Fibroblast of skin of left quadriceps (primary cell): ENCODE measurements around the gene PPARD.
A peak's percentile ranks its signal among the peaks of the same experiment; 100 is the strongest.
"Not testable (repeated sequence)": the region's sequence is repeated elsewhere in the genome, so short reads cannot be mapped to it uniquely, and the experiment has no call there.

Experiments
- DNase-seq, 2 experiments: peaks; one replicate each; pipeline ENCODE4 v3.0.0-alpha.2; 2013; ENCODE audit warnings: low read depth in 2 of 2

The PPARD gene

DNA sequence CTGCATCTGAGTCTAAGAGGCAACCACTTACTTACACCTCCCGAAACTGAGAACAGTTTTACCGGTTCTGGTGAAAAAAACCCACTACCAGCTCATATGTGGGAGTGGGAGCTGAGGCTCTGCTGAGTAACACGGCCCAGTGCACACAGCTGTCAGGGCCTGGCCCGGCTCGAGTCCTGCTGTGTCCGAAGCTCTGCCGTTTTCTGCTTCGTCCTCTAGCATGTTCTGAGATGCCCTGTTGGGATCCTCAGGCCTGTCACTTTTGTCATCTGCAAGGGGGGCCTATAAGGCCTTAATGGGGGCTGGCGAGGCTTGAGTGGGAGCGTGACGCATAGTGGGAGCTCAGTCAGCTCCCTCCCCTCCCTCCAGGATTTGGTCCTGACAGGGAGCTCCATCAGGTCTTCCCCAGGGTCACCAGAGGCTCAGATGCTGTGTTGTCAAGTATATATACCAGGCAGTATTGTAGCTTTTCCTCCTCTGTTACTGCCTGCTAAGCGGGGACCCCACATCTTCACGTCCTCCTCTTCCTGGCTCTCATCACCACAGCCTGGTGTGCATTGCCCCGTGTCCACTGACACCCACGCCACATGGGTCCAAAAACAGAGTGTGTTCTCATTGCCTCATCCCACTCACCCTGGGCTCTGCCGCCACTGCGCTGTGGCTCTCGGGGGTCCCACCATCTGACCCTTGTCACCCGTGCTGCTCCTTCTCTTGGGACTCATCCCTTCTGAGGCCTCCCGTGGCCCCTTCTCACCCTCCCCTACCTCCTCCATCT lies 64.5 kb downstream of the PPARD start:
- no peak for DNase-seq

GRCh38 chr6:35409245-35409644 lies 66.9 kb downstream of the PPARD start:
- no peak for DNase-seq

- no peak for DNase-seq
Measured at GRCh38 chr6:35410131-35410530, 67.8 kb downstream of the PPARD start.

GRCh38 chr6:35411066-35411465 lies 68.7 kb downstream of the PPARD start:
- no peak for DNase-seq

DNA sequence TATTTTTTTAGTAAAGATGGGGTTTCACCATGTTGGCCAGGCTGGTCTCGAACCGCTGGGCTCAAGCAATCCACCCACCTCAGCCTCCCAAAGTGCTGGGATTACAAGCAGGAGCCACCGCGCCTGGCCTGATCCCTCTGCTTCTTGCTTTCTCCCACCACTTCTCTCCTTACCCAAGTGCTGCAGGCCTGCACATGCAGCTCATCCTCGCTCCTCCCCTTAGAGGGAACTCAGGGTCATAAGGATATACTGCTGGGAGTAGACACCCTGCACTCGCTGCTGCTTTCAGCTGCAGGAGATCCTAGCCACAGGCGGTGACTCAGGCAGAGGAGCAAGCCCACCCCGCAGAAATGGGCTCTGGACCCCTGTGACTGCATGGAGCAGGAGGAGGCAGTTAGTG lies 69.7 kb downstream of the PPARD start:
- no peak for DNase-seq

DNA sequence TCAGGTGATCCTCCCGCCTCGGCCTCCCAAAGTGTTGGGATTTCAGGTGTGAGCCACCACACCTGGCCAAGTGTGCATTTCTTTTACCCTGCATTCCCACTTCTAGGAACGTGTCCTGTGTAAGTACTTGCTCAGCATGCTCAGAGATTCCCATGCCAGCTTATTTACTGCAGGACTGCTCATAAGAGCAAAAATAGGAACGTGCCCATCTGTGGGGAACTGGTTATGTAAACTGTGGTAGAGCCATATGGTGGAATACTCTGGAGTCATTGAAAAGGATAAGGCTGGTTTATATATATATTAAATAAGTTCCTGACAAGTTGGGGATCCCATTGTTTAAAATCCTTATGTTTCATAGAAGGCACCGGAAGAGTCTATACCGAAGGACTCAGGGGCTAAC lies 71.6 kb downstream of the PPARD start:
- DNase-seq, result no peak

DNA sequence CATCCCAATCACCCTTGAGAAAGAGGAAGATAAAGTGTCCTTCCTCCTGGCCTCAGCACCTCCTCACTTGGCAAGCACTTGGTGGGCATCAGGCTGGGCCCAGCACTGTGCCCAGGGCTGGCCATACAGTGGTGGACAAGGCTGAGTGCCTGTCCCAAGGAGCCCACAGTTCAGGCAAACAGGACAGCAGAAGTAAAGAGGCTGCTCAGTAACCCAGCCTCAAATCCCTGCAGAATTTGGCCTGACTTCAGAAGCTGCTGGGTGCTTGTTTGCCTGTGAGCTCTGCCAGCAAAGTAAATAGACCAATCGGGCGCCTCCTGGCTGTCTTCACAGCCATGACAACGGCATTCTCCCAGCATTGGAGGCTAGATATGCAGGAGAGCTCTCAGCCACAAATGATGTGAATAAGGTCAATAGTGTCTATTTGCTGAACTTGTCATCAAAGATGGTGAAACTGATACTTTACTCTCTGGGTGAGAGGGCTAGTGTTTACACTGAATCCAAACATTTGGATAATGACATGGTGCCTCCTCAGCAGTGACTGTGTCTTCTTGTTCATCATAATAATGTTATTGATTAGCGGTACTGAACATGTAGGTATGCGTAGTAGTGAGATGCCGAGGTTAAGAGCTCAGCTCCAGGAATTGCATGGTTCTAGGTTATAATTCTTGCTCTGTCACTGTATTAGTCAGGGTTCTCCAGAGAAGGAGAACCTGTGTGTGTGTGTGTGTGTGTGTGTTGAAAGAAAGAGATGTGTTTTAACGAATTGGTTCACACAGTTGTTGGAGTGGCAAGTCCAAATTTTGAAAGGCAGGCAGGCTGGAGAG lies 72.9 kb downstream of the PPARD start:
- peak; percentile 56 to 58 for DNase-seq

GRCh38 chr6:35417979-35418661 lies 75.8 kb downstream of the PPARD start:
- no peak for DNase-seq

DNA sequence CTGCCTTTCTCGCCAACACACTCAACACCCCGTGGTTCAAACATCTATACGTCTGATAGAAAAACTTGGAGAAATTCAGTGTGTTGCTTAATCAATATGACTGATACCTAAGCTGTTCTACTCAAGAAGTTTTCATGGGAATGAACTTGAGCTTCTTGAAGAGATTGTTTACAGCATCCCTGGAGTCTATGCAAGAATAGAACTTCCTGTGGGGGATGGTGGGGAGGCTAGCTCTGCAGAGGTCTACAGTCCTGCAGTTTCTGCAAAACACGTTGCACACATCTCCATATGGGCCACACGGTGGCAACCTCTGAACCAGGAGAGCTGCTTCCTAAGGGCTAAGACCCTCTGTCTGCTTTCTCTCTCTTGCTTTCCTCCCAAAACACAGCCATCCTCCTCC lies 77.1 kb downstream of the PPARD start:
- peak; percentile 64 to 65 for DNase-seq

- DNase-seq, result no peak
Measured at GRCh38 chr6:35419961-35420360, 77.6 kb downstream of the PPARD start.

GRCh38 chr6:35425284-35425683 lies 82.9 kb downstream of the PPARD start:
- peak; percentile 89 to 90 for DNase-seq

DNA sequence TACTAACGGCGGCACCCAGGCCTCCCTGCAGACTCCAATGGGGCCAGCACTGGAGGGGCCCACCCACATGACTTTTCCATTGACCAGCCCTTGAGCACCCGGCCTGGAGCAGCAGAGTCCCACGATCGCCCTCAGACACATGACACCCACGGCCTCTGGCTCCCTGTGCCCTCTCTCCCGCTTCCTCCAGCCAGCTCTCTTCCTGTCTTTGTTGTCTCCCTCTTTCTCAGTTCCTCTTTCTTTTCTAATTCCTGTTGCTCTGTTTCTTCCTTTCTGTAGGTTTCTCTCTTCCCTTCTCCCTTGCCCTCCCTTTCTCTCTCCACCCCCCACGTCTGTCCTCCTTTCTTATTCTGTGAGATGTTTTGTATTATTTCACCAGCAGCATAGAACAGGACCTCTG lies 83.7 kb downstream of the PPARD start:
- DNase-seq, result no peak

DNA sequence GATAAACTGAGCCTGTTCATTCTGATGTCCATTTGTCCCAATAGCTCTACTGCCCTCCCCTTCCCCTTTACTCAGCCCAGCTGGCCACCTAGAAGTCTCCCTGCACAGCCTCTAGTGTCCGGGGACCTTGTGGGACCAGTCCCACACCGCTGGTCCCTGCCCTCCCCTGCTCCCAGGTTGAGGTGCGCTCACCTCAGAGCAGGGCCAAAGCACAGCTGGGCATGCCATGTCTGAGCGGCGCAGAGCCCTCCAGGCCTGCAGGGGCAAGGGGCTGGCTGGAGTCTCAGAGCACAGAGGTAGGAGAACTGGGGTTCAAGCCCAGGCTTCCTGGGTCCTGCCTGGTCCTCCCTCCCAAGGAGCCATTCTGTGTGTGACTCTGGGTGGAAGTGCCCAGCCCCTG lies 85.1 kb downstream of the PPARD start:
- no peak for DNase-seq

- DNase-seq, result peak; percentile 63 to 70
Measured at GRCh38 chr6:35427851-35428321, 85.5 kb downstream of the PPARD start.

DNA sequence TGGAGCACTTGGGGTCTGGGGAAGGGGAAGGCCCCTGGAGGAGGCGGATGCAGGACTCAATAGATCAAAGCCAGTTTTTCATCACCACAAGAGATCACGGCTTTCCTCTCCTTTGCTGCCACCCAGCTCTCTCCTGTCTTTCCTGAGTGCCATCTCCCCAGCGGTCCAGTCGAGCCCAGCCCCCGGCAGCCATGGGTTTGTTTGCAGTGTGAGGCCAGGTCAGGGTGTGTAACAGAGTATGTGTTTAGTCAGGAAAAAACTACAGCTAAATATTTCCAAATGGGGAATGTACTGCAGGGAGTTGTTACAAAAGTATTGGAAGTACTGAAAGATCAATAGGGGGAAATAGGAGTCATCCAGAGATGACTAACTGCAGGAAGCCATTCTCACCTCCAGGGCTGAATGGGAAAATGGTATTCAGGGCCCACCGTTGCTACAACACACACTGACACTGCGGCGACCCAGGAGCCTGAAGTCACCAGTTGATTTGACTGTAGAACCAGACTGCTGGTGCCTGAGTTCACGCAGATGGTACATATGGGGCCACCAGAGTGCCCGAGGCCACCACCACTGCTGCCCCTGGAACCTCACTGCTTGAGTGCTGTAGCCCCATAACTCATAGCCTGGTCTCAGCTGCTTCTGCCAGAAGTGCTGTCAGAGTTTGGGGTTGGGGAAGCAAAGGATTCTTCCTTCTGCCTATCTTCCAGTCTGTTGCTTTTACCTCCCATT lies 86.2 kb downstream of the PPARD start:
- no peak for DNase-seq

GRCh38 chr6:35429463-35429862 lies 87.1 kb downstream of the PPARD start:
- no peak for DNase-seq

DNA sequence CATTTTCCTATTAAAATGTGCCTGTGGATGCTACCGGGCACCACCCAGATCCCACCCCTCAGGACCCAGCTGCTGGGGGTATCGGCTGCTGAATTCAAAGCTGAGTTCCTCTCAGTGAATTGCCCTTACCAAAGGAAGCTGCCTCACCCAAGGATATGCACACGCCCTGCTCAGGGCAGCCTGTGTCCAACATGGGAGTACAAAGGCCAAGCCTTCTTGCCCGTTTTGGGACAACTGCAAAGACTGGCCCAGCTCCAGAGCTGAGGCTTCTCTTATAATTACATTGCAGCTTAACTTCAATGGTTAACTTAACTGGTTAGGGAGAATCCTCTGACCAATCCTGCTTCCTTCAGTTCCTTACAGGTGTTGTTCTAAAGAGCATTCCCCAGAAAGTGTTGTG lies 89.9 kb downstream of the PPARD start:
- DNase-seq, result no peak

DNA sequence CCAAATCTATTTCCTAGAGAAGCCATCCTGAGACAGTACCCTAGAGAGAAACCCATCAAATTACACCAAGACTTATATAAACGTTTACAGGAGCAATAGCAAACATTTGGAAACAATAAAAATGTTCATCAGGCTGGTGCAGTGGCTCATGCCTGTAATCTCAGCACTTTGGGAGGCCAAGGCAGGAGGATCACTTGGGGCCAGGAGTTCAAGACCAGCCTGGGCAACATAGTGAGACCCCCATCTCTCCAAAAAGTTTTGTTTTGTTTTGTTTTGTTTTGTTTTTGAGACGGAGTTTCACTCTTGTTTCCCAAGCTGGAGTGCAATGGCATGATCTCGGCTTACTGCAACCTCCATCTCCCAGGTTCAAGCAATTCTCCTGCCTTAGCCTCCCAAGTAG lies 90.3 kb downstream of the PPARD start:
- DNase-seq, result not testable (repeated sequence)

GRCh38 chr6:35435074-35435837 lies 92.9 kb downstream of the PPARD start:
- DNase-seq, result no peak

DNA sequence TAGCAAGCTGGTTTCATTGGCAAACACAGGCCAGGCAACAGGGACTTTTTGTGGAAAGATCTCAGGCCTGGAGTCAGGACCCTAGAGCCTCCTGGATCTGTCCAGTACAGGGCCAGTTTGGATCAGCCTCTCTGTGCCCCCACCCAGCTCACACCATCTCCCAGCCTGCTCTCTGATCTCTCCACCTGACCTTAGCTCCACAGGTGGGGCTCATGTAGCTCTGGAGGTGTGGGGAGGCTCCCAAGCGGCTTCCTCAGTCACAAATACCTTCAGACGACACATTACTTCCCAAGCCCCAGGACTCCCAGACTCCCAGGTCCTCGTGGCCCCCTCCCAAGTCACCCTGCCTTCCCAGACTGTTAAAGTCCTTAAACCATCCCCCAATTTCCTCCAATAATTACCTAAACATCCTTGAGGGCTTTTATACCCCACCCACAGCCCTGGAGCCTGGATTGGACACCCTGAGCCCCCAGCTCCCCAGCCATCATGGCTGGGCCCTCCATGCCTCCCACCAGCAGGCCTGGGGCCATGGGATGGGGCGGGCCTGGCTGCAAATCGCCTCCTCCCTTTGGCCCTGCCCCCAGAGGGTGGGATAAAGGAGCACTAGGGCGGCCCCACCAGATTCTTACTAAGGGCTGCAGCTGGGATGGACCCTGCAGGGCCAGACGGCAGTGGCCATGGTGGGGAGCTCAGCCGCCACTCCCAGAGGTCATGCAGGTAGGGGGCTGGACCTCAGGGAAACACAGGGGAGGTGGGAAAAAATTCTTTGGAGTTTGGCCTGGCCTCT lies 93.9 kb downstream of the PPARD start:
- DNase-seq, result no peak
